Measurements from ENCODE around the gene MYO7A. TPM values are rescaled to one million over a fixed set of nuclear protein-coding genes. Genes with fewer than 3 reads are reported as not detected.

Gene MYO7A
- total RNA-seq, 2 donors from 2014 or later = 15.2 to 22.7 TPM

GRCh38 chr11:77211040-77211451 lies 83.0 kb downstream of the MYO7A start:
- no peaks in the 10 kb centered on the region for H3K9me3 ChIP-seq
- no peaks in the 10 kb centered on the region for H3K4me1 ChIP-seq (ENCODE audit: control insufficient read depth in 1 of 2, low read depth in 2 of 2)
- ATAC-seq (ENCODE audit: insufficient number of reproducible peaks, low FRiP score, low read depth) (no peak), DNase-seq (ENCODE audit: low spot score) (no peak)
- no peaks in the 10 kb centered on the region for H3K36me3 ChIP-seq
- no peak overlapping the region for H3K4me3 ChIP-seq
- no peak for TF ChIP-seq CTCF (IDR thresholded peaks at IDR 0.05)
- no peak overlapping the region for H3K27ac ChIP-seq
- no peaks in the 10 kb centered on the region for H3K27me3 ChIP-seq (replicated peaks; ENCODE audit: insufficient read depth)

GRCh38 chr11:77211594-77212251 lies 83.7 kb downstream of the MYO7A start:
- no peak for TF ChIP-seq CTCF (IDR thresholded peaks at IDR 0.05)
- Histone ChIP-seq H3K27ac (no peak overlapping the region), H3K27me3 (replicated peaks; ENCODE audit: insufficient read depth) (no peaks in the 10 kb centered on the region), H3K4me3 (no peak overlapping the region), H3K36me3 (no peaks in the 10 kb centered on the region), H3K9me3 (no peaks in the 10 kb centered on the region), H3K4me1 (ENCODE audit: control insufficient read depth in 1 of 2, low read depth in 2 of 2) (no peaks in the 10 kb centered on the region)
- ATAC-seq (ENCODE audit: insufficient number of reproducible peaks, low FRiP score, low read depth) = no peak
- DNase-seq (ENCODE audit: low spot score) = no peak

GRCh38 chr11:77212314-77213007 lies 84.4 kb downstream of the MYO7A start:
- DNase-seq (ENCODE audit: low spot score) (no peak), ATAC-seq (ENCODE audit: insufficient number of reproducible peaks, low FRiP score, low read depth) (no peak)
- Histone ChIP-seq H3K4me1 (ENCODE audit: control insufficient read depth in 1 of 2, low read depth in 2 of 2) (no peaks in the 10 kb centered on the region), H3K27ac (no peak overlapping the region), H3K9me3 (no peaks in the 10 kb centered on the region), H3K36me3 (no peaks in the 10 kb centered on the region), H3K27me3 (replicated peaks; ENCODE audit: insufficient read depth) (no peaks in the 10 kb centered on the region), H3K4me3 (no peak overlapping the region)
- TF ChIP-seq CTCF (IDR thresholded peaks at IDR 0.05) = no peak

GRCh38 chr11:77213029-77213579 lies 85.1 kb downstream of the MYO7A start:
- no peak overlapping the region for H3K4me3 ChIP-seq
- ATAC-seq (ENCODE audit: insufficient number of reproducible peaks, low FRiP score, low read depth) (no peak), DNase-seq (ENCODE audit: low spot score) (no peak)
- H3K27ac ChIP-seq = no peak overlapping the region
- H3K36me3 ChIP-seq = no peaks in the 10 kb centered on the region
- H3K27me3 ChIP-seq (replicated peaks; ENCODE audit: insufficient read depth) = no peaks in the 10 kb centered on the region
- no peaks in the 10 kb centered on the region for H3K9me3 ChIP-seq
- no peak for TF ChIP-seq CTCF (IDR thresholded peaks at IDR 0.05)
- no peaks in the 10 kb centered on the region for H3K4me1 ChIP-seq (ENCODE audit: control insufficient read depth in 1 of 2, low read depth in 2 of 2)

GRCh38 chr11:77213589-77214428 lies 85.8 kb downstream of the MYO7A start:
- H3K27me3 ChIP-seq (replicated peaks; ENCODE audit: insufficient read depth) = no peaks in the 10 kb centered on the region
- H3K27ac ChIP-seq = no peak overlapping the region
- no peak for TF ChIP-seq CTCF (IDR thresholded peaks at IDR 0.05)
- H3K4me1 ChIP-seq (ENCODE audit: control insufficient read depth in 1 of 2, low read depth in 2 of 2) = no peaks in the 10 kb centered on the region
- H3K4me3 ChIP-seq = no peak overlapping the region
- H3K9me3 ChIP-seq = no peaks in the 10 kb centered on the region
- H3K36me3 ChIP-seq = no peaks in the 10 kb centered on the region
- no peak for ATAC-seq (ENCODE audit: insufficient number of reproducible peaks, low FRiP score, low read depth)
- DNase-seq (ENCODE audit: low spot score) = no peak

Data from thoracic aorta (tissue), 2 donors.